Measurements from ENCODE around the gene PLXDC2.
A peak's percentile ranks its signal among the peaks of the same experiment; 100 is the strongest.

Gene PLXDC2

DNA sequence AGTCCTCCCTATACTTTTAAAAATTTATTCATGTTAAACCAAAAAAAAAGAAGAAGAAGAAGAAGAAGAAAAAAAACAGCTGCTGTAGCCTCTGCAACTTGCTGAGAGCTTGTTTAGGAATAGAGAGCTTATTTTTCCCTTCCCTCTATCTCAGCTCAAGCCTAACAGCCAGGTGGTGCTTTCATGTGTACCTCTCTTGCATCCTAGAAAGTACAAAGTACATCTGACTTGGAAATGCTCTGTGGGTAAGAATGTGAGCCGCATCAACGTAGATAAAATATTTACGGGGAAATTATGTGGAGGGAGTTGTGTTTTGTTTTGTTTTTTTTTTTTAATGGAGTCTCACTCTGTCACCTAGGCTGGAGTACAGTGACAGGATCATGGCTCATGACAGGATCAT, 99.6 kb downstream of the PLXDC2 start:
- no peak for DNase-seq

DNA sequence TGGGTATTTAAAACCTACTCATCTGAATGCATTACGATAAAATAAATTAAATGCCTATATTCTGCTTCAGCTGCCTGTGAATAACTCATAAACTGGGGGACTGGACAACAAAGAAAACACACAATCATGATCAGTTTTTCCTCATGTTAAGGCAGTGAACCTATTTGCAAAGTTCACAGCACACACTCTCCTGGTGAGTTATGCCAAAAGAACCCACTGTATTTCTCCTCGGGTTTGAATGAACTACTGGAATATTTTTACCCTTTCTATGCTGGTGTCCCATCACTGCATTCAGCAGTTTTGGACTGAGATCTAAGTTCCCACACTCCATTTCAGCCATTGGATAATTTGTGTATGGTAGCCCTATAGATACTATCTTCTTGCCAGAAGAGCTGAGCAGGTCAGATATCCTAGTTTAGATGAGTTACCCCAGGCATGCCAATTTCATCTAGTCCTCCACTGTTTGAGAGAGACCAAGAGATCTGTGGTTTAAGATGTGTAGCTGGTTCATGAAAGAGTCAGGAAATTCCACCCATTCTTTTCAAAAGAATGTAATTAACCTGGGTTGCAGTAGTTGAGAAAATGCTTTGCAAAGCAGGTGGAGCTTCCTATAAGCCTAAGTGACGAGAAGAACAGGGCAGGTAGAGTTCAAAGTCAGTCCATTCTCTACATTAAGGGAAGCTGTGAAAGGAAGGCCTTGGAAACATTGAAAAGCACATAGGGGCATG, 101.7 kb downstream of the PLXDC2 start:
- DNase-seq = no peak

DNA sequence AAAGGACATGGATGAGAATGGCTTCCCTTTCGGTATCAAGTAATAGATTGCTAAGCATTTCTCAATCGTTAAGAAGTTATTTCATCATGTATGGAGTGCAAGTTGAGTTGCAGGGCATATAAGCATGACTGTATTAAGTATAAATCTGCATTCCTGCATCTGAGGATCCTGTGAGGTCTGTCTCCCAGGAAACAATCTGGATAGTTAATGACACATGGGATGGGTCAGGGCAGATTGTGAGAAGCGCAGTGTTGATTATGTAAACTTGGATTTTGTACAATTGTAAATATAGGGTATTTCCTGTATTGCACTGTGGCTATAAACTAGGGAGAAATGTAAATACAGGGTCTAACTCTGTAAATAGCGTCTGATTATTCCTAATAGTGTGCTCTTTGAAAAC, 102.6 kb downstream of the PLXDC2 start:
- DNase-seq = no peak

DNA sequence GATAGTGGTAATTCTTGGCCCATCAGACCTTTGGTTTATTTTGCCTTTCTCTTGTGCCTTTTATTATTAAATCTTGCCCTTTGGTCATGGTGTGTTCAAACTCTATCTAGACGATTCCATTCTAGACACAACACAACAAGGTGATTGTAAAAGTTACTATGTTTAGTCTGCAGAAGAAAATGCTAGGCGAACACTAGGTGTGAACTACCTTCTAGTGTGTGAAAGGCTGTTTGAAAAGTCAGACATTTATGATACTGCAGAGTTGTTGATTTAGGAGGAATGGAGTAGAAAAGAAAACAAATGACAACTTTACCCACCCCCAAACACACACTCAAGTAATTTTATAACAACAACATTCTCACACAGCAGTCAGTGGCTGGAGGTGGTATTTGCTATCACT, 103.4 kb downstream of the PLXDC2 start:
- DNase-seq = no peak

DNA sequence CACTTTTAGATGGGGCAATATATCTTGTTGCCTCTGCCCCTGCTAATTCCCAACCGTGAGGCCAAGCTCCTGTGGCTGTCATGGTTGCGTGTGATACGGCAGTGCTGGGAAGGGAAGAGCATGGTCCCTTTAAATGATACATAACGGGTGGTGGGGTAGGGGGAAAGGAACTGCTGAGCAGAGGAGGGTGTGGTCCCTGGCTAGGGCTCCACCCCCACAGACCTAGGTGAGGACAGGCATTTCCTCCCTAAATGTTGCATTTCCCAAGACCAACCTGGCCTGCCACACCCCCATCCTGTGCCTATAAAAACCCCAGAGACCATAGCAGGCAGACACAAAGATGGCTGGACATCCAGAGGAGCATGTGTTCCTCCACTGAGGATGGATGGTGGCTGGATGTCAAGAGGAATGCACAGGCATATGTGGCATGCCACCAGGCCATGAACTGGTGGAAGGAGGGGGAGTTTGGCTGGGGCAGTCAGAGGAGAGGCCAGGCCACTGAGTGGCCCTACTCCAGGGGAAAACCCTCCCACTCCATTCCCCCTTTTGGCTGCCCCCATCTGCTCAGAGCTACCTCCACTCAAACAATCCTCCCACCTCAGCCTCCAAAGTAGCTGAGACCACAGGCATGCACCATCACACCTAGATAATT, 104.0 kb downstream of the PLXDC2 start:
- no peak for DNase-seq

DNA sequence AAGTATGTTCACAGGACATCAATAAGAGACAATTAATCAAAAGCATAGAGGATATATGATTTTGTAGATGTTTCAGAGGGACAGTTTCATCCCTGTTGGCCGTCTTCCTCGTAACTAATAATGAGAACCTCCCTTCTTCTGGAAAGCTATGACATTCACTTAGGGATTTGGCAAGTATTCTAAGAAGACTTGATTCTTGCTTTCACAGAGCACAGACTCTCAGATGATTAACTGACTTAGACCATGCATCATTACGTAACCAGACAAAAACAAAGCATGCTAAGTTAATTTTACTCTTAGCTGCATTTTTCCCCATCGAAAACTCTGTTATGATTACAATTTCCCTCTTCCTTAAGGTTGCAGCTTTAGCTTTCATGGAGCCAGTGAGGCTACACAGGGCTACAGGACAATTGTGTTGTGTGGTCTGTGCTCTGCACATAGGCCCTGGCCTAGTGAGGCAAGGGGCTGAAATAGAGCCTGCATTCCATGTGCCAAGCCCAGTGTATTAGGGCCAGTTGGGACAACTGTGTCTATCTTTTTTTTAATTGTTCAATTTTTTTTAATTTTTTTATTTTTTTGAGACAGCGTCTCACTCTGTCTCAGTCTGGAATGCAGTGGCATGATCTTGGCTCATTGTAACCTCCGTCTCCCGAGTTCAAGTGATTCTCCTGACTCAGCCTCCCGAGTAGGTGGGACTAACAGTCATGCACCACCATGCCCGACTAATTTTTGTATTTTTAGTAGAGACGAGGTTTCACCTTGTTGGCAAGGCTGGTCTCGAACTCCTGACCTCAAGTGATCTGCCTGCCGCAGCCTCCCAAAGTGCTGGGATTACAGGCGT, 105.3 kb downstream of the PLXDC2 start:
- no peak for DNase-seq

DNA sequence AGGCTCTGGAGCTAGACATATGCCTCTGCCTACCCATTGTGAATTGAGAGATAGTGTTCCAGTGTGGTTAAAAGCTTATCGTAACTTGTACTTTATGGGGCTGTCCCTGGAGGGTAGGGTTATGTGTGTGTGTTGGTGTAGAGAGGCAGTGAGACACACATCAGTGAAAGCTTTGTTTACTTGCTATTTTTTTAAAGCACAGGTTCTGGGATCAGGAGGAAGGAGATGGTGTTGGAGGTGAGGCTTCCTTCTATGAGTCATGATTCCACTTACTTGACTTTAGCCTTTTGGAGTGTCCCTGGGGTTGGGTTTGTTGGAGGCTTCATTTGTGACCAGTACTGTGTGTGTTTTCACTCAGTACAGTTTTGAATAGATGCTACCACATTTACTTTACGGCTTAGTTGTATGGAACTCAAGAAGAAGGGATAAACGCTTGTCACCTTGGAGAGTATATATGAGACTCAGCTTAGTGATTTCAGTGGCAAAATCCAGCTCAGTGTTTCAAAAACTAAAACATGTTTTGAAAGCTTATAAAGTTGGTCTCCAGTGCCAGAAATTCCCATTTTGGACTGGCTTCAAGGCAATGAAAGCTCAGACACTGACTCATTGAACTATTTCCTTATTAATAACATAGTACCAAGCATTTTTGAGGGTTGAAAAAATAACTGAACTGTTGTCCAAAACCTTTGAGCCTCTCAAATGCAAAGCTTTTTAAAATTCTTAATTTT, 106.2 kb downstream of the PLXDC2 start:
- DNase-seq = peak; percentile 55

DNA sequence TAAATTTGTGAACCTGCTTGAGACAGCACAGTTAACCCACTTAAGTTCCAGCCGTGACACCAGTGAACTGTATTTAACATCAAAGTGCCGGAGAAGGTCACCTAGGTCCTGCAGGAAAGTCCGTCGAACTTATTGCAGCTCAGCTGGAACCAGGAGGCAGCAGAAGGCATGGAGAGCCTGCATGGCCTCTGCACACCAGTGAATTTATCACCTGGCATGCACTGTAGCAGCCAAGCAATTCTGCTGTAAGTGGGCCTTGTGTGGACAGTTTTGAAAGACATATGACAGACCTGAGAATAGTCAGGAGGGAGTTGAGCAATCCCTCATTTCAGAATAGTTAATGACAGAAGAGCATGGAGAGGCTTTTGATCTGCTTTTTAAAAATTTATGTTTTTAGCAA, 108.8 kb downstream of the PLXDC2 start:
- DNase-seq = no peak

DNA sequence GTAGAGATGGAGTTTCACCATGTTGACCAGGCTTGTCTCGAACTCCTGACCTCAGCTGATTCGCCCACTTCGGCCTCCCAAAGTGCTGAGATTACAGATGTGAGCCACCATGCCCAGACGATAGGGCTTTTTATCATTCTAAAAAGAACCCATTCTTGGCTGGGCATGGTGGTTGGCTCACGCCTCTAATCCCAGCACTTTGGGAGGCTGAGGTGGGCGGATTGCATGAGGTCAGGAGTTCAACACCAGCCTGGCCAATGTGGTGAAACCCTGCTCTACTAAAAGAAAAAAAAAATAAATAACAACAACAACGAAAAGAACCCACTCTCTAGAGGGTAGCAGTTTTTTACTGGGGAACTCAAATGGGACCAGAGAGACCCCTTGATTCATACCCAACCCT, 112.7 kb downstream of the PLXDC2 start:
- no peak for DNase-seq

DNA sequence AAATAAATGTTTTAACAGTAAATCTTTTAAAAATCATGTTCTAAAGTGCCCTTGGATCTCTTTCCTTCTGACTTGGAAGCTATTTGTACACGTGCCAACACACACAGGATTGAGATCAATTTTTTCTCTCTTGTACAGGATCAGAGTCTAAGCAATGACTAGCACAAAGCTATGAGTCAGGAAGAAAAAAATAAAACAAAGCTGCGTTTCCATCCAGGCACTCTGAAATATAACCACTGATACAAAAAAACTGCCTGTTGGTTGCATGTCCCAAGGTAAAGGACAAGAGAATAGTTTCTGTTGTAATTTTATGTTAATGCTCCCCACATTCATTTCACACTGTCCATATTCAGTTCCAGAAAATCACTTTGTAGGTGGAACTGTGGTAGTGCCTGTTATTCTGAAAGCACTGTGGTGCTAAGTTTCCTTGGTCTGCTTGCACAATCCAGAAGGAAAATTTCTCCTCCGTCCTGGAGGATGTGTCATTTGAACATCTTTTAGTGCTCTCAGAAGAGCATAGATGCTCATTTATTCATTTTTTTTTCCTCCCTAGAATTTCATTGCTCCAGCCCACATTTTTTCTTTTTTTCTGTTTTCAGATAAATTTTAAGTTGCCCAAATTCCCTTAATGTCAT, 113.4 kb downstream of the PLXDC2 start:
- DNase-seq = no peak

DNA sequence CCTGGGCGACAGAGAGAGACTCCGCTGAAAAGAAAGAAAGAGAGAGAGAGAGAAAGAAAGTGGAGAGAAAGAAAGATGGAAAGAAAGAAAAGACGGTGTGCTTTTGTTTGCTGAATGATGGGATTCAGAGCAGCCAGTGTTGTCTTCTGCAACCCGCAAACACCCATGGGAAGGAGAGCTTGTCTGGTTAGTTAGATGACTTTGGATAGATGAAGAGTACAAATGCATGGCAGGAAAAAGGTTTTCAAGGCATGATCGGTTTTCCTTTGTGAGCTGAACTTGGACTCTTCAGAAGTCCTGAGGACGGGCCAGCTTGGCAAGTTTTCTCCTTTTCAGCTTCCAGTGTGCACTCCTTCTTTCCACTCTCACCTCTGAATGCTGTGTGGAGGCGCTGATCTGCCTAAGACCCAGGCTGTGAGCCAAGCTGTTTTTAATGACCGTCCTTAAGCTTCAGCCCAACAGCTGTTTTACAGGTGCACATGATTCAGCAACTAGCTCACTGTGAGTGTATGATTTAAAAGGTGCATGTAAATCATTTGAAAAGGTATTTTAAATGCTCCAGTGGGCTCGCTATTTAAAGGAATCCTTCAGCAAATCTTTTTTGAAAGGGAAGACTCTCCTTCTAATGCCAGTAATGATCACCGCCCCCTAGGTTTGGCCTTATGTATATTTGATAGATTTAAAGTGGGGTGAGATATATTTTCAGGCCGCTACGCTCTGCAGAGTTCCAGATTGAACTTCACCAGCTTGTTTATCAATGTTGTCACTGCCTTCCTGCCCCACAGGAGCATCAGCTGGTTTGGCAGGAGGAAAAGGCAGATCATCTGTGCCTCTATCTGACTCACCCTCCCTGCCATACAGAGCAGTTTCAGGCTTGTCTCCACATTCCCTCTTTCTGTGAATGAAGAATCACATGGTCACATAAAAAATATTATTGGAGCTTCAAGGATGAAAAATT, 115.0 kb downstream of the PLXDC2 start:
- peak; percentile 87 for DNase-seq

DNA sequence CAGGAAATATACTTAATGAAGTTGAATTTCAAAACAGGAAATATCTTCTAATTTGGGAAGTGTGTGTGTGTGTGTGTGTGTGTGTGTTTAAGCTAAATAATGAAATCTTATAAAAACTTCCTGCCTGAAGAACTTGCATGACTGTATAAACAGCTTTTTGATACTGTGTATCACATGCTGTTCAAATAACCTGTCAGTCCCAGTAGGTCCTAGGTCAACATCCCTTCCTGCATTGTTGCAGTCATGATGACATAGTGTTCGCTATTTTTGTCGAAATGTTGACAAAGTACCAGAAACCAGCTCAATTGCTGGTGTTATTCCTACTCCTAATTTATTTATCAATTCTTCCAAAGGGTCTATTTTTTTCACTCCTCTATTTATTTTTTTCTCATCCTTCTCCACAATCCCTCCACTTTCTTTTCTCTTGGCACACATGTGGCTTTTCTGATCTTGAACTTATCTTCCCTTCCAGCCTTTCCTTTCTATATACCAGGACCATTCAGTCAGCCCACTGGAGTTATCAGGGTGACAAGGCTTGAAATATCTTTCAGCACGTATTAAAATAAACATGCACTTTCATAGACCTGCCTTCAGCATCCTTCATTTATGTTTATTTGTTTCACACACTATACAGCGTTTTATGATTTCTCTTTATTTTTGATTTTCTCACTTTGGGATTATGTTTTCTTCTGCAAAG, 115.8 kb downstream of the PLXDC2 start:
- DNase-seq = no peak

DNA sequence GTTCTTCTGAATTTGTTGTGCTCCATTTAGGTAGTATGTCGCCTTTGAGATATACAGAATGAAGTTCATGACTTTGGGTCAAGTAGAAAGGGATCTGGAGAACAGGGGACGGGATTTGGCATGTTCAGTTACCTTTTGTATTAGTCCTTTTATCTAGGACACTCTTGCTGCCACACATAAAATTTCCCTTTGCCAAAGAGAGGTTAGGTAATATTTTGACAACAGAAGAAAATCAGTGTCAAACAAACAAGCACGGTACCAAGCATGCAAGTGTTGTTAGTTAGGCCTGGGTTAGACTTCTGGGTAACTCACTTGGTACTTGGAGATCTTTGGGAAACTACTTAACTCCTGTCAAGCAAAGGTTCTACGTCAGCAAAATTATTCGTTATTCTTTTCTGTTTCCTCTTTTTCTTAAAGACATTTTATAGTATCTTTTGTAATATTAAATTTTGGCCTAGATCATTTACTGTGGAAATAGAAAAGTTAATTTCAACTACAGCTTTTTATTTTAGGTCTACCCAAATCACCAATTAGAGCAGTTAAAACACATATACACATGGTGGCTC, 116.7 kb downstream of the PLXDC2 start:
- no peak for DNase-seq

DNA sequence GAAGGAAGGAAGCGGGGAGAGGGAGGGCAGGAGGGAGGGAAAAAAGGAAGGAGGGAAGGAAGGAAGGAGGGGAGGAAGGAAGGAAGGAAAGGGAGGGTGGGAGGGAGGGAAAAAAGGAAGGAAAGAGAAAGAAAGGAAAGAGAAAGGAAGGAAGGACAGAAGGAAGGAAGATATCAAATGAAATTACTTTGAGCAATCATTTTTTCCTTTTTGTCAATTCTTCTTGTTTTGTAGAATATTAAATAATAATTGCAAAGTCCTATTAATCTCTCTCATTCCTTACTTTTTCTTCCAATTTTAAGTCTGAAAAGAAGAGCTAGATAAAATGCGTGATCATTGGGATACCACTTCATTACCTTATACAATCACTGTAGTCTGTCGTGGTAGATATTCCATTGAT, 117.5 kb downstream of the PLXDC2 start:
- no peak for DNase-seq

DNA sequence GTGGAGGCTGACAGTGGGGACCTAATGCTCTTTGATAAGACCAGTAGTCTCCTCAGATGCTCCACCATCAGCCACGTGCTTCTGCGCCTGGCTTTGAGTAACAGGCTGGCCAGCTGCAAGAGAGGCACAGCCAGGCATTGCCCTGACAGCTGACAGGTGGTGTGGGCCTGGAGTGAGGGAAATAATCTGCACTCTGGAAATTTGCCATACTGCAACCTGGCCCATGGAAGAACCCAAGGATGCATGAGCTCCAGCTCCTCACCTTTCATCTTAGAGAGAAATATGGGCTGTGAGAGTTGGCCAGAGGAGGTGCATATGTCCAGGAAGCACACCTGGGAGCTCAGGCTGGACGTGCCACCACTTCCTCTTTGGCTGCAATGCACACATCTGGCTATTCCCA, 118.9 kb downstream of the PLXDC2 start:
- DNase-seq = peak; percentile 66

DNA sequence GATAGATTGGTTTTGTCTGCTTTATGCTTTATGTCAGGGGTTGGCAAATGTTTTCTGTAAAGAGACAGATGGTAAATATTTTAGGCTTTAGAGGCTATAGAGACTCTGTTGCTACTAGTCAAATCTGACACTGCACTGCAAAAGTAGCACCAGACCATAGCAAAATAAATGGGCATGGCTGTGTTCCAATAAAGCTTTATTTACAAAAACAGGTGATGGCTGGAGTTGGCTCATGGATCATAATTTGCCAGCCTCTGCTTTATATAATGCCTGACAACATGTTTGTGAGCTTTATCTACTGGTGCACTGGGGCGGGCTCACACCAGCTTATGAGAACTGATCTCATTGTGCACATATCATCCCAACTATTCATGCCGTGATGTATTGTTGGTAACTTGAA, 120.1 kb downstream of the PLXDC2 start:
- no peak for DNase-seq

DNA sequence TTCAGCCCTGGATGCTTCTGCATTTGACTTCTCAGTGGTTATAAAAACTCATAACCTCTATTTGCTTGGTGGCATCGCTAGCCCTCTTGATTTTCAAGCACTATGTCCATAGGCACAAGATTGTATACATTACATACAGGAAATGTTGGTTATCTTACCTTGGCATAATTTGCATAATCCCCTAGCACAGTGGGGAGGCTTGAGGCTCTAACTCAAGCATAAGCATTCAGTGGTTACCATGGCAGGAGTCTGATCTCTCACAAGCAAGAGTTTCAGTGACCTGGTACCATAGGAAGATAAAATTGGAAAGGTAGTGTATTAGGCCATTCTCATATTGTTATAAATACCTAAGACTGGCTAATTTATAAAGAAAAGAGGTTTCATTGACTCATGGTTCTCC, 121.8 kb downstream of the PLXDC2 start:
- no peak for DNase-seq

DNA sequence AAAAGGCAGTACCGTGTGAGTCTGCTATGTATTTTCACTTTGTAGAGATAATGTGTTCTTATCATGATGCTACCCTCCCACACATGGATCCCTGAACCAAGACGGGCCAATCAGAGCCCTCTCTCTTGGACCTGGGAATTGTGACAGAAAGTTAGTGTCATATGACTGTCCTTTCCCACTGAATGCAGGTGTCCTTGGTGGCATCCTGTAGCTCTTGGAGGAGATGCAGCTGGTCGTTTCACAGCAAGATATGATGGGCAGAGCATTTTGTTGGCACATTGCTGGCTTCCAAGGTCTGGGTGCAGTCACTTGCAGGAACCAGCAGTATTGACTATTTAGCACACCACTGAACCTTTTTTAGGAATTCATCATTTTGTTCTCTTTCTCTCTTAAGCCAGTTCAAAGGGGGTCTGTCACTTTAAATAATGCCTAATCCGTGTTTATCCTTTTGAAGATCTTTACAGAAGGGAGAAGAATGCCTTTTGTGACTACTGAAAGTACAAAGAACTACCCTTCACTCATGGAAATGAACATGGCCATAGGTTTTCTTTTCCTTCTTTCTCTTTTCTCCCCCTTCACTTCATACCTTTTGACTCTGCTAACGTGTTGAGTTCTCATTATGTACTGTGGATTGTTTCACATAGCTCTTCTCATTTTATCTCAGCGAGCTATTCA, 125.1 kb downstream of the PLXDC2 start:
- no peak for DNase-seq

DNA sequence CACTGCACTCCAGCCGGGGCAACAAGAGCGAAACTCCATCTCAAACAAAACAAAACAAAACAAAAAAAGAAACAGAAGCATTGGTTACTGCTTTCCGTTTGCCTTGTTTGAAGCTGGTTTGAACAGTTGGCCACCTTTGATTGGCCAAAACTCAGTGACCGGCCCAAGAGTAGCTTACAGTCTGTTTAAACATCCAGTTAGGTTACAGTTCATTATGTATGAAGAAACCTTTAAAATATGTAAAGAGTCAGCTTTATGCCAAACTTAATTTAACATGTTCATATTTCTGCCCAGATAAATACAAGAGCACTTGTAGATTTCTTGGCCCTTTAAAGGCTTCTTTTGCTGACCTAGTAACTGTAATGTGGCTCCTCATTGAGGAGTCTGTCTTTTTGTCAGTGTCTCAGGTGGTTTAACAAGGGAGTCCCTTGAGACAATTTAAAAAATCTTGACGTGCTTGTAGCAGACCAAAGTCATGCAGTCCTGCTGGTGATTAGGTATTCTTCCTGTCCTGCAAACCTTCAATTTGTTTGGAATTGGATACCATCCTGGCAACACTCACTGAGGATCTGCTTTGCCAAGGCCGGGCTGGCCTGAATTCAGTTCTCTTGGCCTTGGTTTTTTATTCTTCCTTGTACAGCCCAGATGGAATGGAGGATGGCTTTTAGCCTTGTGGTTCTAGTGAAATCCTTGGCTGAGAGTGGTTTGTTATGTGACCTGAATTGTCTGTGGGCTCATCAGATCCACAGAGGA, 128.9 kb downstream of the PLXDC2 start:
- DNase-seq = peak; percentile 87
